Upper lobe of left lung (tissue), 4 donors: ENCODE measurements around the gene NREP.

ENCODE experiments used
- CTCF ChIP-seq, 6 experiments: fragments of 450-650 bp in 4 of 6; fragments of 200-600 bp in 2 of 6; sonication (generic) in 2 of 6; IDR thresholded peaks; one replicate each; pipeline ENCODE4 v1.5.1; 2016 to 2019; ENCODE audit warnings: antibody characterized with exemption in 6 of 6
- POLR2A ChIP-seq, 4 donors: fragments of 450-650 bp; IDR thresholded peaks; one replicate each; pipeline ENCODE4 v1.5.1; 2016 to 2017; ENCODE audit warnings: antibody characterized with exemption in 4 of 4, mild to moderate bottlenecking in 2 of 4
- POLR2AphosphoS5 ChIP-seq, 2 donors: sonication (generic); formaldehyde crosslinking; IDR thresholded peaks; one replicate each; pipeline ENCODE4 v1.5.1; 2017; ENCODE audit warnings: antibody characterized with exemption in 2 of 2

- TF ChIP-seq CTCF (IDR thresholded peaks at IDR 0.05) (no peak), POLR2A (IDR thresholded peaks at IDR 0.05) (no peak), POLR2AphosphoS5 (IDR thresholded peaks at IDR 0.05) (no peak)
Observed at GRCh38 chr5:111728941-111729340, 28.1 kb downstream of the NREP start.
